Lung (tissue), 12 donors: ENCODE data around the gene EID1. TPM values are rescaled to one million over a fixed set of nuclear protein-coding genes. Genes with fewer than 3 reads are reported as not detected.
"Not testable (repeated sequence)": the region's sequence is repeated elsewhere in the genome, so short reads cannot be mapped to it uniquely, and the experiment has no call there.

Source experiments
- ATAC-seq: fragments of 200-7000 bp; cut with Tn5 transposase; one replicate; pipeline ENCODE4 v1.9.1; 2020; ENCODE audit warnings: moderate number of reproducible peaks; ENCODE audit not compliant: insufficient read depth, low FRiP score
- DNase-seq, 3 donors: peaks; one replicate each; pipeline ENCODE4 v3.0.0-alpha.2; 2013 to 2017
- H3K27ac ChIP-seq, 2 donors: one replicate each; pipeline ENCODE4 v1.5.1; 2013; ENCODE audit warnings: mild to moderate bottlenecking in 2 of 2, moderate library complexity in 2 of 2, control low read depth in 1 of 2, inconsistent platforms in 1 of 2, low read depth in 1 of 2, low read length in 1 of 2
- H3K27me3 ChIP-seq, 3 donors: one replicate each; pipeline ENCODE4 v1.5.1; 2013; ENCODE audit warnings: low read length in 2 of 3; ENCODE audit not compliant: control insufficient read depth in 3 of 3, insufficient read depth in 3 of 3
- H3K36me3 ChIP-seq, 4 donors: one replicate each; pipeline ENCODE4 v1.5.1; 2013; ENCODE audit warnings: low read length in 4 of 4, mild to moderate bottlenecking in 1 of 4, moderate library complexity in 1 of 4; ENCODE audit not compliant: control insufficient read depth in 4 of 4, insufficient read depth in 4 of 4
- H3K4me1 ChIP-seq, 5 donors: one replicate each; pipeline ENCODE4 v1.5.1; 2013; ENCODE audit warnings: low read length in 5 of 5, mild to moderate bottlenecking in 2 of 5, moderate library complexity in 1 of 5; ENCODE audit not compliant: control insufficient read depth in 5 of 5, insufficient read depth in 5 of 5
- H3K4me3 ChIP-seq: one replicate; pipeline ENCODE4 v1.5.1; 2013; ENCODE audit warnings: mild to moderate bottlenecking, control low read depth, moderate library complexity
- H3K9ac ChIP-seq, 2 donors: one replicate each; pipeline ENCODE4 v1.5.1; 2013; ENCODE audit warnings: low read length in 2 of 2, control low read depth in 1 of 2; ENCODE audit not compliant: insufficient read depth in 1 of 2
- H3K9me3 ChIP-seq, 4 donors: one replicate each; pipeline ENCODE4 v1.5.1; 2013; ENCODE audit warnings: low read length in 3 of 4, mild to moderate bottlenecking in 1 of 4, moderate library complexity in 1 of 4; ENCODE audit not compliant: control insufficient read depth in 4 of 4, insufficient read depth in 3 of 4
- WGBS, 2 donors: extraction: QIAGEN DNeasy Blood & Tissue Kit; methylation state at CpG; one replicate each; pipeline ENCODE4 v1.1.7; 2013; 5-methylcytosine and 5-hydroxymethylcytosine counted together
- polyA plus RNA-seq, 2 donors: library from polyadenylated mRNA; stranded (reverse); fragments of 200-250 nt; gene quantifications; one replicate each; pipeline ENCODE4 v1.2.1, GENCODE V29; 2013
- total RNA-seq, 2 donors: library from RNA; depleted of rRNA in 1 of 2; stranded (reverse); fragments of >200 nt in 1 of 2; gene quantifications; one replicate each; pipeline ENCODE4 v1.2.1, GENCODE V29; 2014 to 2021
- TF ChIP-seq, protein P1 (sequence below): IDR thresholded peaks from 2 replicates; pipeline ENCODE4 v1.5.1; 2012; ENCODE audit warnings: mild to moderate bottlenecking; ENCODE audit errors: control extremely low read depth, extremely low read depth
- donor health status: control.
- donor health status: control.
- donor health status: Bipolar disorder and iron deficiency.
- donor health status: healthy.
- donor health status: DM: yes; HTN: yes; CAD: no.

EID1 gene
- total and polyA plus RNA-seq, 4 donors = 82.7 to 139 (median 86.6) TPM

DNA sequence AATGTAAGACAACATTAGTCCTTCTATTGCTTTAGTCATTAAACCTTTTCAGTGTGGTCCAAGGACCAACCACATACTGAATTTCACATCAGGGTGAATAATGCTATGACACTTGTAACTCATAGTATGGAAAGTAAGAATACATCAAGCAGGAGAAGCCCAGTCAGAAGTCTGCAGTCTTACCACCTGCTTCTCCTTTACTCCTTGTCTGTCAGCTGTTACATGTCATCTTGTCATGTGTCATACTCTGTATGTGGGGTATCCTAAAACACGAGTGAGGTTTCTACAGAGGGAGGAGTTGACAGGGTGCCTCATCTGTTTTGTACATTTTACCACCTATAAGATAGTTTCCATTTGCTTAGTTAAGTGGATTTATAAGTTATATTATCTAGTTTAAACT is 32.8 kb upstream of the EID1 start:
- whole genome bisulfite sequencing, 2 donors = 73 to 95% methylated on average over 1 of the region's 1 CpG
- DNase-seq = no peak

DNA sequence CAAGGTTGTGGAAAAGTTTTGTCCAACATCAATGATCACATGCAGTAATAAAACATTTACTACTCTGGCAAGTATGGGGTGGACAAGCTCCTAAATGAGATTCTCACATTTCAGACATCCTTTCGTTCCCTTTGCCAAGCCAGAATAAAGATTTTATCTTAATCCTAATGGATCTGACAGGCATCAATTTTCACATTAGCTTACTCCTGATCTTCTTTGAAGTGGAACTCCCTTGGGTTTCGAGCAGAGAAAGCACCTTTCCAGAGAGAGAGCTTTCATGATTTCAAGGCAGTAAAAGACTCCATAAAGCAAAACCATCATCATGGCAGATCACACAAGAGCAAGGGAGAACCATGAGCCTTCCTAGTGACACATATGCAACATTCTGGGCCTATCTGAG is 27.3 kb upstream of the EID1 start:
- peaks cover 0 to 1% (median 0%) of the 10 kb centered on the region in 4 donors for H3K36me3 ChIP-seq
- no peak overlapping the region for H3K27ac ChIP-seq
- ATAC-seq (no peak), DNase-seq (no peak)
- 88 to 93% methylated on average over 2 of the region's 2 CpGs for WGBS, 2 donors
- H3K4me3 ChIP-seq = no peak overlapping the region
- peaks cover 0 to 5% (median 0%) of the 10 kb centered on the region in 5 donors for H3K4me1 ChIP-seq
- TF ChIP-seq, protein P1, sequence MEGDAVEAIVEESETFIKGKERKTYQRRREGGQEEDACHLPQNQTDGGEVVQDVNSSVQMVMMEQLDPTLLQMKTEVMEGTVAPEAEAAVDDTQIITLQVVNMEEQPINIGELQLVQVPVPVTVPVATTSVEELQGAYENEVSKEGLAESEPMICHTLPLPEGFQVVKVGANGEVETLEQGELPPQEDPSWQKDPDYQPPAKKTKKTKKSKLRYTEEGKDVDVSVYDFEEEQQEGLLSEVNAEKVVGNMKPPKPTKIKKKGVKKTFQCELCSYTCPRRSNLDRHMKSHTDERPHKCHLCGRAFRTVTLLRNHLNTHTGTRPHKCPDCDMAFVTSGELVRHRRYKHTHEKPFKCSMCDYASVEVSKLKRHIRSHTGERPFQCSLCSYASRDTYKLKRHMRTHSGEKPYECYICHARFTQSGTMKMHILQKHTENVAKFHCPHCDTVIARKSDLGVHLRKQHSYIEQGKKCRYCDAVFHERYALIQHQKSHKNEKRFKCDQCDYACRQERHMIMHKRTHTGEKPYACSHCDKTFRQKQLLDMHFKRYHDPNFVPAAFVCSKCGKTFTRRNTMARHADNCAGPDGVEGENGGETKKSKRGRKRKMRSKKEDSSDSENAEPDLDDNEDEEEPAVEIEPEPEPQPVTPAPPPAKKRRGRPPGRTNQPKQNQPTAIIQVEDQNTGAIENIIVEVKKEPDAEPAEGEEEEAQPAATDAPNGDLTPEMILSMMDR = no peak
- no peak overlapping the region for H3K9ac ChIP-seq
- H3K27me3 ChIP-seq = no peaks in the 10 kb centered on the region
- no peaks in the 10 kb centered on the region for H3K9me3 ChIP-seq

More for the DNA sequence above, 32.8 kb upstream of the EID1 start:
- no peak overlapping the region for H3K9ac ChIP-seq
- no peaks in the 10 kb centered on the region for H3K36me3 ChIP-seq
- TF ChIP-seq, protein P1 = no peak
- H3K9me3 ChIP-seq = no peaks in the 10 kb centered on the region
- H3K4me3 ChIP-seq = no peak overlapping the region
- no peaks in the 10 kb centered on the region for H3K4me1 ChIP-seq
- H3K27ac ChIP-seq = no peak overlapping the region
- H3K27me3 ChIP-seq = no peaks in the 10 kb centered on the region
- no peak for ATAC-seq

- Histone ChIP-seq H3K4me3 (no peak overlapping the region), H3K36me3 (peaks cover 0 to 1% (median 0%) of the 10 kb centered on the region in 4 donors), H3K4me1 (peaks cover 0 to 9% (median 4%) of the 10 kb centered on the region in 5 donors), H3K27ac (no peak overlapping the region), H3K9me3 (no peaks in the 10 kb centered on the region), H3K27me3 (no peaks in the 10 kb centered on the region), H3K9ac (no peak overlapping the region)
- DNase-seq (no peak), ATAC-seq (no peak)
- TF ChIP-seq, protein P1 = no peak
These were observed 26.0 kb upstream of the EID1 start for GRCh38 chr15:48851956-48852355.

DNA sequence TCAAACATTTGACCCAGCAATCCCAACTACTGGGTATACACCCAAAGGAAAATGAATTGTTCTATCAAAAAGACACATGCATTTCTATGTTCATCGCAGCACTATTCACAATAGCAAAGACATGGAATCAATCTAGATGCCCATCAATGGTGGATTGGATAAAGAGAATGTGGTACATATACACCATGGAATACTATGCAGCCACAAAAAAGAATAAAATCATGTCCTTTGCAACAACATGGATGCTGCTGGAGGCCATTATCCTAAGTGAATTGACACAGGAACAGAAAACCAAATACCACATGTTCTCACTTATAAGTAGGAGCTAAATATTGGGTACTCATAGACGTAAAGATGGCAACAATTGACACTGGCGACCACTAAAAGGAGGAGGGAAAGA is 23.5 kb upstream of the EID1 start:
- not testable (repeated sequence) for H3K27me3 ChIP-seq, H3K4me3 ChIP-seq, H3K4me1 ChIP-seq, DNase-seq, H3K36me3 ChIP-seq, H3K27ac ChIP-seq, H3K9me3 ChIP-seq, ATAC-seq, H3K9ac ChIP-seq
- 97 to 100% methylated on average over 3 of the region's 3 CpGs for WGBS, 2 donors
